Measurements from ENCODE around the gene CNIH3.

Gene CNIH3

GRCh38 chr1:224691148-224691925, 75.2 kb downstream of the CNIH3 start:
- no peak for TF ChIP-seq CTCF (IDR thresholded peaks at IDR 0.05)
- no peak for DNase-seq (ENCODE audit: low spot score)
- H3K4me3 ChIP-seq = no peak overlapping the region
- no peak overlapping the region for H3K27ac ChIP-seq

DNA sequence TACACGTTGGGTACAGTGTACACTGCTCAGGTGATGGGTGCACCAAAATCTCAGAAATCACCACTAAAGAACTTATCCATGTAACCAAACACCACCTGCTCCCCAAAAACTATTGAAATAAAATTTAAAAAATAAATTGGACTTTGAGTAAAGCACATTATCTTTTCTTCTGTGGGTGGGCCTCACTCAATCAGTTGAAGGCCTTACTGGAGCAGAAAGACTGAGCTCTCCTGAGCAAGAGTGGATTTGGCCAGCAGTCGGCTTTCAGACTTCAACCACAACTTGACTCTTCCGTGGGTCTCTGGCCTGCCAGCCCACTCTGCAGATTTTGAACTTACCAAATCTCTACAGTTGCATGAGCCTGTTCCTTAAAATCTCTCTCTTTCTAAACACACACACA, 78.9 kb downstream of the CNIH3 start:
- no peak overlapping the region for H3K27ac ChIP-seq
- TF ChIP-seq CTCF (IDR thresholded peaks at IDR 0.05) = no peak
- DNase-seq (ENCODE audit: low spot score) = no peak

DNA sequence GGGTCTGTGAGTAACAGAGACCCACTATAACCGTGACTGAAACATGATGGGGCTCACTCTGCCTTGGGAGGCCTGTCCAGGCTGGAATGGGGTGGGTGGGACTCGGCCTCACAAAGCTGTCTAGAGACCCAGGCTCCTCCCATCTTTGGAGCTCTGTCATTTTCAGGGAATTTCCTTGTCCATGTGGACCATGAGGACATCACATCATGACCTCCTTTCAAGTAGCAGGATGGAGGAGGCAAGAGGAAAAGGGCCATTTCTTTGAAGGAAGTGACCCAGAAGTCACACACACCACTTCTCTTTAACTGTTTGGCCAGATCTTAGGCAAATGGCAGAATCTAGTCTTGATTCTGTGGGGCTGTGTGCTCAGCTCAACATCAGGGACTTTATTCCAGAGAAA, 79.9 kb downstream of the CNIH3 start:
- Histone ChIP-seq H3K4me3 (no peak overlapping the region), H3K27ac (no peak overlapping the region)
- DNase-seq (ENCODE audit: low spot score) = no peak
- TF ChIP-seq CTCF (IDR thresholded peaks at IDR 0.05) = no peak

More for the DNA sequence above, 78.9 kb downstream of the CNIH3 start:
- H3K4me3 ChIP-seq = no peak overlapping the region

- no peak for DNase-seq (ENCODE audit: low spot score)
These were observed 81.0 kb downstream of the CNIH3 start for GRCh38 chr1:224696891-224697765.

GRCh38 chr1:224698015-224698451, 81.9 kb downstream of the CNIH3 start:
- no peak overlapping the region for H3K27ac ChIP-seq
- H3K4me3 ChIP-seq = no peak overlapping the region
- DNase-seq (ENCODE audit: low spot score) = no peak
- no peak for TF ChIP-seq CTCF (IDR thresholded peaks at IDR 0.05)

More at GRCh38 chr1:224696891-224697765, 81.0 kb downstream of the CNIH3 start:
- no peak overlapping the region for H3K27ac ChIP-seq
- H3K4me3 ChIP-seq = no peak overlapping the region
- TF ChIP-seq CTCF (IDR thresholded peaks at IDR 0.05) = no peak

DNA sequence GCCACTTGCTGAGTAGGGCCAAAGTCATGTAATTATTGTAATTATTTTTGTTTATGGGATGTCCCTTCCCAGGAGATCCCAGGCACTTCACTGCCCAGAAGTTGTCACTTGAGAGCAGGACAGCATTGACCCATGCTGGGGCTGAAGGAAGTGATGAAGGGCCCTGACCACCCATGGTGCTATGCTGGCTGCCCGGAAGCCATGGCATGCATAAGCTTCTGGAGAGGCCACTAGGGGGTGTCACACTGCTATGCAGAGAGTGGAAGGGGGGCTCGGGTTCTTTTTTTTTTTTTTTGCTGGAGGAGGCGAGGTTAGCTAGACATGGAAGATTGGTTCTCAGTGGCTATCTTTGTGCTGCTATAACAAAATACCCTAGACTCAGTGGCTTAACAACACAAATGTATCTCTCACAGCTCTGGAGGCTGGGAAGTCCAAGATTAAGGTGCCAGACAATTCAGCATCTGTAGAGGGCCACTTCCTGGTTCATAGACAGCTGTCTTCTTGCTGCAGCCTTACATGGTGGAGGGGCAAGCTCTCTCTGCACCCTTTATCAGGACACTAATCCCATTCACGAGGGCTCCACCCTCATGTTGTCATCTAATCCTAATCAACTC, 84.9 kb downstream of the CNIH3 start:
- no peak overlapping the region for H3K4me3 ChIP-seq
- DNase-seq (ENCODE audit: low spot score) = no peak
- no peak for TF ChIP-seq CTCF (IDR thresholded peaks at IDR 0.05)
- no peak overlapping the region for H3K27ac ChIP-seq

All from coronary artery (tissue), 2 donors.